Embryonic facial prominence (tissue), 1 donor: ENCODE results near the gene FREM2.

Experiments used
- DNase-seq: peaks from one replicate; pipeline ENCODE4 v3.0.0-alpha.2; 2016; ENCODE audit errors: extremely low spot score

FREM2 gene

DNA sequence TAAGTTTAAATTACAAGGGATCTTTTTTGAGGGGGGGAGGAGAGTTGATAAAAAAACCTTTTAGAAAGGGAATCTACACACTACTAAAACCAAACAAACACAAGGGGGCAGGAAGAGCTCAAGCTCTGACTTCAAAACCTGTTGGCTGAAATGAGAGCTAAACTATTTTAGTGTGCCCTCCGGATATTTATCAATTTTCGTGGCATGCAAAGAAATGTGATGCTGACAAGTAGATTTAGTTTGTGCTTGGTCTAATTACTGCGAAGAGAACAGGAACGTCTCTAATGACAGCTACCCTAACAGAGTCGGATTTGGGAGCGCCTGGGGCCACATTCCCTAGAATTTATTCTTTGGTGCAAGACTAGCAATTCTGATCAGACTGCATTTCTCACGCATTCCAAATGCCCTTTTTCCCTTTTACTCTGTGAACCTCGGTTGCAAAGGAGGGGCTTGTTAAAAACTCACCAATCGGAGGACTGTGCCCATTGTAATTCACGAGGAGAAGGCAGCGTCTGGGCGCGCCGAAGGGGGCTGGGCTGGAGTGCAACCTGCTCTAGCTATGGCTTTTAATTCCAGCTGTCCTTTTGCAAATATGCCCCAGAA, 802 bp upstream of the FREM2 start:
- peak; percentile 38 for DNase-seq

DNA sequence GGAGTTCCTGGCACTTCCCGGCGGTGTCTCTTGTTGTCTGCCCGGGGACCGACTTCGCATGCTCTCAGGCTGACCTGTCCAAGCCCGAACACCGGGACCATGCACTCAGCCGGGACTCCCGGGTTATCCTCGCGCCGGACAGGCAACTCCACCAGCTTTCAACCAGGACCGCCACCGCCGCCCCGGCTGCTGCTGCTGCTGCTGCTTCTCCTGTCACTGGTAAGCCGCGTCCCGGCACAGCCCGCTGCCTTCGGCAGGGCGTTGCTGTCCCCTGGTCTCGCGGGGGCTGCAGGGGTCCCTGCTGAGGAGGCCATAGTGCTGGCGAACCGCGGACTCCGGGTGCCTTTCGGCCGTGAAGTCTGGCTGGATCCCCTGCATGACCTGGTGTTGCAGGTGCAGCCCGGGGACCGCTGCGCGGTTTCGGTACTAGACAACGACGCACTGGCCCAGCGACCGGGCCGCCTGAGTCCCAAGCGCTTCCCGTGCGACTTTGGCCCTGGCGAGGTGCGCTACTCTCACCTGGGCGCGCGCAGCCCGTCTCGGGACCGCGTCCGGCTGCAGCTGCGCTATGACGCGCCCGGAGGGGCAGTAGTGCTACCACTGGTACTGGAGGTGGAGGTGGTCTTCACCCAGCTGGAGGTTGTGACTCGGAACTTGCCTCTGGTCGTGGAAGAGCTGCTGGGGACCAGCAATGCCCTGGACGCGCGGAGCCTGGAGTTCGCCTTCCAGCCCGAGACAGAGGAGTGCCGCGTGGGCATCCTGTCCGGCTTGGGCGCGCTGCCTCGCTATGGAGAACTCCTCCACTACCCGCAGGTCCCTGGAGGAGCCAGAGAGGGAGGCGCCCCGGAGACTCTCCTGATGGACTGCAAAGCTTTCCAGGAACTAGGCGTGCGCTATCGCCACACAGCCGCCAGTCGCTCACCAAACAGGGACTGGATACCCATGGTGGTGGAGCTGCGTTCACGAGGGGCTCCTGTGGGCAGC, 661 bp downstream of the FREM2 start:
- DNase-seq, result no peak

DNA sequence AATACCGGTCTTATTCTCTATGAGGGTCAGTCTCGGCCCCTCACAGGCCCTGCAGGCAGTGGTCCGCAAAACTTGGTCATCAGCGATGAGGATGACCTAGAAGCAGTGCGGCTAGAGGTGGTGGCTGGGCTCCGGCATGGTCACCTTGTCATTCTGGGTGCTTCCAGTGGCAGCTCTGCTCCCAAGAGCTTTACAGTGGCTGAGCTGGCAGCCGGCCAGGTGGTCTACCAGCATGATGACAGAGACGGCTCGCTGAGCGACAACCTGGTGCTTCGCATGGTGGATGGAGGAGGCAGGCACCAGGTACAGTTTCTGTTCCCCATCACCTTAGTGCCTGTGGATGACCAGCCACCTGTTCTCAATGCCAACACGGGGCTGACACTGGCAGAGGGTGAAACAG, 1.8 kb downstream of the FREM2 start:
- DNase-seq, result no peak

DNA sequence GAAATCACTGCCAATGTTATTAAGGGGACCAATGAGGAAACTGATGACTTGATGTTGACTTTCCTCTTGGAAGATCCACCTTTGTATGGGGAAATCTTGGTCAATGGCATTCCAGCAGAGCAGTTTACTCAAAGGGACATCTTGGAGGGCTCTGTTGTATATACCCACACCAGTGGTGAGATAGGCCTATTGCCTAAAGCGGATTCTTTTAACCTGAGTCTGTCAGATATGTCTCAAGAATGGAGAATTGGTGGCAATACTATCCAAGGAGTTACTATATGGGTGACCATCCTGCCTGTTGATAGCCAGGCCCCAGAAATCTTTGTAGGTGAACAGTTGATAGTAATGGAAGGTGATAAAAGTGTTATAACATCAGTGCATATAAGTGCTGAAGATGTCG, 3.4 kb downstream of the FREM2 start:
- DNase-seq, result no peak

DNA sequence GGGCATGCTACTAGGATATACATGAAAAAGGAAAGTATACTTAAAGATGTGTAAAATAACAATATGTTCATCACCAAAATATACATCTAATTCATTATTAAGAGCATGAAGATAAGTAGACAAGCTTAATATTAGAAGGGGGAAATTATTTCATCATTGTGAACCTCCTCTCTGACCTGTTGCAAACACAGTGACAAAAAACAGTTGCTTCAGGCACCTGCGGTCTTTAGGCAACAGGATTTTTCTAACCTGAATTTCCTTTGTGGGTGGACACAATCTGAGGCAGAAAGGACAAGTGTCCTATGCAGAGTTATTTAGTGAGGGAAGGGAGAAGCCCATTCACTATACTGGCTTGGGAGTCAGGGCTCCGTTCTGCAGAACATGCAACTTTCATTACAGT, 6.3 kb downstream of the FREM2 start:
- DNase-seq, result no peak

DNA sequence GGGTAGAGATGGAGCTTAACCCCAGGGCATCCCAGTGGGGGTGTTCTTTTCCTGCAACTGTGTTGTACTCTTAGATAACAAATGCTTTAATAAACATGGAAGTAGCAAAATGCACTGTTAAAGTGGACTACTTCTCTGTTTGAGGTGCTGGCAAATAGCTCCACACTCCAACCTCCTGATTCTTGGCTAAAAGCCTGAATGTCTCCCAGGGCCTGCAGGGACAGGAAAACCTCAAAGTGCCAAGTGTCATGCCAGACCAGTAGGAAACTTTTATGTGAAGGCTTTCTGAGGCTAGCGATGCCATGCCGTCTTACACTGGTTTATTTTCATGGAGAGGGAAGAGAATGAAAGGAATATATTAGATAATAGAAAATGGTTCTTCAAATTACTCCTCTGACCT, 6.8 kb downstream of the FREM2 start:
- no peak for DNase-seq

DNA sequence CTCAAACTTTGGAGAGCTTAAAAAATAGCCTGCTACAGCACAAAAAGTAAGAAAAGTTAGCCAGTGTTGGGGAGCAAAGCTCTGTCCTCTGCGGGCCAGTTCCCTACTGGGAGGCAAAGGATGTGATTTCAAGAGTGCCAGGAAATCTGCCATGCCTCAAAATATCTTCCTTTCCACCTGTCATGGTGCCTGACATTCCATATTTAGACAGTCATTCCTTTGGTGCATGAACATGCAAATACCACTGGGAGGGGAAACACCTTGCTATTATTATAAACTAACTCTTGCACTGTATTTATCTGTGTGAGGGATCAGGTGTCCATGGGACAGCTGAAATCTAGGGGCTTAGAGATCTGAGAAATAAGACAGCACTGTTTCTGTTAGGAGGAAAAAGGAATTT, 10.3 kb downstream of the FREM2 start:
- DNase-seq, result no peak

DNA sequence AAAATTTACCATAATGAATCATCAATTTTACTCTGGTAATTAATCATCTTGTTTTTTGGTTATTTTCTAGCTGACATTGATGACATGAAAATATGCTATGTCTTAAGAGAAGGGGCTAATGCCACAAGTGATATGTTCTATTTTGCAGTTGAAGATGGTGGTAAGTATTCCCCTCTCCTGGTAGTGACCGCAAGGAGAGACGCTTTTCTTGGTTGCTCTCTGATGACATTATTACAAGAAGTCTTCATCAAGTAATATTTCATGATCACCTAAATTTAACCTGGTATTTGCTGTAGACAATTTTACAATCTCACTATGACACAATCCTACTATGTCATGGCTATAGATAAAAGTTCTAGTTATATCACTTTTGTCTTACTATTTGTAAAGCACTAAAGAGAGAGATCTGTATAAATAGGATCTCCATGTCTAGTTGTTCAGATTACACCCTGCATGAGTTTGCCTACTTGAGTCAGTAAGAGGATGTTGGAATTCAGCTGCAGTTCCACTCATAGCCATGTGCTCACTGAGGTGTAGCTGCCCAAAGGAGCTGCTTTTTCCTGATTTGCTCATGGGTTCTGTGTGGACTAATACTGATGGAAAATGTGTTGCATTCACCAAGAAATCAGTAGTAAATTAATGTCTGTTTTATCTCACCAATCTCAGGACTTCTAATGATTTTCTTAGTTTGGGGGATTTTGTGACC, 10.9 kb downstream of the FREM2 start:
- no peak for DNase-seq

DNA sequence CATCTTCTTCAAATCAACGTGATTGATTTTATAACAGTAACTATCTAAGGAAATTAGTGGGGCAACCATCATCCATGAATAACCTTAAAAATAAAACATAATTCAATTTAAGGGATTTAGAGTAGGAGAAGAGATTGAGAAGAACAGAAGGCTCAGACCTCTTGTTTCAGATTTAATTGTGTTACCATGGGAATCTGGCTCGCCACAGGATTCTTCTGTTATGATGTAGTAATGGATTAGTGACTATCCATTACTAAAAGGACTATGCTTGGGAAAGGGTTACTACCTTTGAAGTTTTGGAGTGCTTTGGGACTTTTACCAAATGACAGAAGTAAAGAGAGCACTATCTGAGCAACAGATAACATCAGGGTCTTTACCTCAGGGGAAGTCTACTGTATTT, 13.2 kb downstream of the FREM2 start:
- no peak for DNase-seq

DNA sequence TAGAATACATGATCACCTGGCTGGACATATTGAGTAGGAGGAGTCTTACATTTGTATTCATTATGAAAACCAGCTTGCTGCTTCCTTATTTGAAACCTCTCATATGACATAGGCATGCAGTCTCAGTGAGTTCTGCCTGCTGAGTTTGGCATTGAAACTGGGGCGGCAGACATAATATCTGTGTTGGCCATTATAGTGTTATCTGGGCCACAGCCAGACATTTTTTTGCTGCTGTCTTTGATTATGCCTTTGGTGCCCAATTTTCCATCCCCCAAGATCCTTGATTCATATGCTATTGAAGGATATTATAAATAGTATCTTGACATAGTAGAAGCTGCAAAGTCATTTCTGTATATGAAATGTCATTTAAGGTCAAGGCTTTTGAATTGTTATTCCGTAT, 15.8 kb downstream of the FREM2 start:
- DNase-seq, result no peak

DNA sequence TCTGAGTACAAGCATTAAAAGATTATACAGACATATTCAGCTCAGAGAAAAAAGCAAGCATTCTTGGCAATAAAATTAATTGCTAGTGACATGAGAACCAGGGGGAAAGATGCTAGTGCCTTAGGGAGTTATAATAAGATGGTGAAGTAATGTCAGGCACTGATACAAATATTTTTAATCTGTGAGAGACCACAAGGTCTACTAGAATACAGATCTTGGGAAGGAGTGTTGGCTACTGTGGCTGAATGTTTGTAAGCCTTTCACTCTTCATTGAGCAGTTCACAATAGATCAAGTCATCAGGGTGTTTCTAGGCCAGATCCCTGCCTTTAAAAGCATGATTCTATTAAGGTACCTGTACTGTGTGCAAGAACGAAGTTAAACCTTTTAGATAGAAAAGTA, 16.4 kb downstream of the FREM2 start:
- DNase-seq, result no peak

DNA sequence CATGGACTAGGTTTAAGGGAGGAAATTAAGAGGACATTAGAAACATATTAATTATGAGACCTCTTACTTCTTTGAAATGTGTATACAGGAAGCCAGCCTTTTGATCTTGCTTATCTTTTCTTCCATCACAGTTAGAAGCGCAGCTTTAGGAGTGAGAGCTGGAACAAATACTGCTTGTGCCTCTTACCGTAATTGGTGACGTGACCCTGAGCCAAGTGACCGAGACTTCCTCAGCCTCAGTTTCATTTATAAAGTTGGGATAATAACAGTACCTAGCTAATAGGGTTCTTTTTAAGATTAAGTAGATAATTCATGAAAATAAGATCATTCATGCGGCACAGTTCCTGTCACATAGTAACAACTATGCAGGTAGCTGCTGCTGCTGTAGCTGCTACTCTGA, 18.5 kb downstream of the FREM2 start:
- no peak for DNase-seq

DNA sequence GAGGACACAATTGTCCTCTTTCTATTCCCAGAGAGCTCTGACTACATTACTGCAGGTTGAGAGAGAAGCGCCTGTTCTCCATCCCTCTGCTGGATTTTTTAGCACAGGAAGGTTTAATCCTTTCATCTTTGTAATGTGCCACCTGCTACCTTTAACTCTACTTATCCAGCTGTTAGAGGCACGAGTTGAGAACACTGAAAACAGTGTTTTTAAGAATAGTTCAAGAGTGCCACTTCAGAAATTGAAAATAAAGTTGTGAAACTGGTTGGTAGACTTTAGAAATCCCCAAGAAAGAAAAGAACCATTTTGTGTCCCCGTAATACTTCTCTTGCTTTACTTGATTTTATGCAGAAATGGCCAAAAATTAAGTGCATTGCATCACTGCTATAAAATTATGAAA, 20.6 kb downstream of the FREM2 start:
- DNase-seq, result no peak

DNA sequence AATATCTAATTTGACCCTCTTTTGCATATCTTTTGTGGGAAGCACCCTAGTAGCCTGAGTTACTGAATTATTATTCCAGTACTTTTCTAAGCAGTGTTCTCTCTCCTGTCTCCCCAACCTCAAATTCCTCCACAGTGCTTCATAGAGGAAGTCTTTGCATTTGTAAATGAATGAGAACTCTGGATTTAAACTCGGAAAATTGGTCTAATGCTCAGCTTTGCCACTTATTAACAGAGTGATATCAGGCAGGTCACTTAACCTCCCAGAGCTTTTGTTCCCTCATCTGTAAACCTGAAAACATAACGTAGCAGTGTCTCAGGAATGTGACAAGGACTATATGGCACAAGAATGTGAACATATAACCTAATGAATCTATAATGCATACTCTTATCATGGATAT, 26.2 kb downstream of the FREM2 start:
- no peak for DNase-seq

DNA sequence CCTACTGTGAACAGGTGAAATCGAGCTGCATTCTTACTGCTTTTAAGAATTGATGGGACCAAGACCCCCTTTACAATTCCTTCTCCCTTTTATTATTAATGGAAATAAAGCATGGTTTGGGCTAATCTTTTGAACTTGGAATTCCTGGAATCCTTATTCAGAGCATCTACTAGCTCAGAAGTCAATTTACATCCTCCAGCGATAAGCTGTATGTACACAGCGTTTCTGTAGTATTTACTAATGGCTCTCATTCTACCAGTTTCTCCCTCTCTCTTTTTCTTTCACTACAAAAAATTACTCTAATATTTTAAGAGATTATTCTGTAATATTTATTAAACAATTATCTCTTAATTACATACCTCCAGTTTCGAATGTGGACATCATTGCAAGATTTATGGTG, 31.5 kb downstream of the FREM2 start:
- DNase-seq, result no peak

DNA sequence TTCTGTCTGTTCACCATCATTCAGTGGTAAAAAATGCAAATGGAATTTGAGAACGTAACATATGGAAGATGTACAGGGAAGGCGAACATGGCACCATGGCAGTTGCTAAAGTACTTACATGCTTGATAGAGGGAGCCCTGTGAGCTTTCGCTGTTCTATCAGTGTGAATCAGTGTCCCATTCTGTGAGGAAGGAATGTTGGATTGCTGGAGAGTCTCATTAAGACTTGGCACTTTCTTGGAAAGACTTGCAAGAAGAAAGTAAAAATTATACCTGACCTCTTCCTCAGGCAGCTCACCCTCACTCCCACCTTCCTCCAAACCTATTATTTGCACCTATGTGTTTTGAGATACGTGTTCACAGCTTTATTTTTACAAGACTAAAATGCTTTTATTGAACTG, 43.5 kb downstream of the FREM2 start:
- no peak for DNase-seq

DNA sequence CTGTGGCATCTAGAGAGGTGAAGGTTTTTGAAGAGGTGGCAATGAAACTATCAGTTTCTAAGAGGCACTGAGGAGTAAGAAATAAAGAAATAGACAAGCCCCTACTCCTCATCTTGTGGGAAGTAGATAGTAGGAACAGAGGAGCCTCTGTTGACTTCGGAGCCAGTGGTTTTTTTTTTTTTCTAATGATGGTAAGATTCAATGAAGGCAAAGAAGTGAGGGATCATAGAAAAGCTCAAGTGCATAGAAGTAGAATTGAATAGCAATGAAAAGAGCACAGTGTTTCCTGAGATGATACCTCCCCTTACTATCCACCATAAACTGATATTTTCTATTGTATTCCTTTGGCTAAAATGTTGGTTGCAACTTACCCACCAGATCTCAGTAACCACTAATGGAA, 46.3 kb downstream of the FREM2 start:
- no peak for DNase-seq

DNA sequence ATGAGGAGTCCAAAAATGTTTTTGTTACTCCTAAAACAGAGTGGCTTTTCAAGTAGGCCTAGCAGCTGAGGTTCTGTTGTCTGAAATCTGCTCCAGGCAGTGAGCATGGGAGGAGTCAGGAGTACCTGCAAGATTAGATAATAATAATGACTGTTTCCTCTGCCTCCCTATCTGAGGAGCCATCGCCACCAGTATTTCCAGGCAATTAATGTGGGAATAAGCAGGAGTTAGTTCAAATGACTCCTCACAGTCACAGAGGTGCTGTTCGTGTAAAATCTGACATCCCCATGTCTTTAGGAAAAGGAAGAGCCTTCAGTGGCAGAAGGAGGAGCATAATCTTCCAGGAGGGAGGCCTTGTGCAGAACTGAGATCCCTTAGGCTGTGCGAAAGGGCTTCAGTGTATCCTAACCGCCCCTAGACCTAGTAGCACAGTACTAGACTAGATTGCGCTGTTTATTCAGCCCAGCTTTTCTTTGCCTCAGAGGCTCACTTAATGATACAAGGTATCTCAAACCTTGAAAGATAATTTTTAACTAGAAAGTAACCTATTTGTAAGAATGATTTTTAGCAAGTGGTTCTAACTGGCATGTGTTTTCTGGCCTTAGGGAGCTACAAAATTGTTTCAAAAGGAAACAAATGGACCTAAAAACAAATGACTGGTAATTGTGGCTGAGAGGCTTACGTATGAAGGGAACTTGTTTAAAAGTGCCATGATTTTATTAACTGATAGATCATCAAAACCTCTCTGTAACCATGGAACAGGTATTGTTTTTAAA, 49.0 kb downstream of the FREM2 start:
- DNase-seq, result no peak

DNA sequence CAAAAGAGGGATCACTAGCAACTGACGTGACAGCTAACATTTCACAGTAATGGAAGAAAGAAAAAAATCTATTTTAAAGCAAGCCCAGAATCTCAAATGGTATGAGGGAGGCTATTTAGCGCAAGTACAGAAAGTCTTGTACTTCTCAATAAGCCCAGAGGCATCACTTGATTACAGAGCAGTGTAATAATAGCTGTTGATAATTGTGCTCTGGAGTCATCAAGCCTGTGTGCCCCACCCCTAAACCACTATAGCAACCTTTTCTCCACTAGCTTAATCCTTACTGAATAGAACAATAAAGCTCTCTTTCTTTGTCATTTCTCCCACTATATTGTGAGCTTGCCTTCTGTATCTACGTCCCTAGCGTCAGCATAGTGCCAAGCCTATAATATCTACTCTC, 56.6 kb downstream of the FREM2 start:
- DNase-seq, result no peak

DNA sequence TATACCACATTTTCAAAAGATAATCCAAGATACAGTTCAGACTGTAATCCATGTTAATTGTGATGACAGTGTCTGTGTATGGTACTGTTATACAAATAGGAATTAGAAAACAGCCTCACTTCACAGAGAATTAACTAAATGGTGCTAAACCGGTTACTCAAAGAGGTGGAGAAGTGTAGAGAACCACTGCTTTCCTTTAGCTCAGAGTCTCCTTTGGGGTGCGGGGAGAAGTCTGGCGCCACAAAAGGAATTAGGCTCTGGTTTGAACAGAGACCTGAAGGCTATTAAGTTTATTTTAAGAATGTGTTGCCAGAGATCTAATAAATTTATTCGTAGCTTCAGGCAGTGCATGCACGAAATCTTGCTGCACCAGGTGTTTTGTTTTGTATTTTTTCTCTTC, 65.8 kb downstream of the FREM2 start:
- DNase-seq, result no peak

DNA sequence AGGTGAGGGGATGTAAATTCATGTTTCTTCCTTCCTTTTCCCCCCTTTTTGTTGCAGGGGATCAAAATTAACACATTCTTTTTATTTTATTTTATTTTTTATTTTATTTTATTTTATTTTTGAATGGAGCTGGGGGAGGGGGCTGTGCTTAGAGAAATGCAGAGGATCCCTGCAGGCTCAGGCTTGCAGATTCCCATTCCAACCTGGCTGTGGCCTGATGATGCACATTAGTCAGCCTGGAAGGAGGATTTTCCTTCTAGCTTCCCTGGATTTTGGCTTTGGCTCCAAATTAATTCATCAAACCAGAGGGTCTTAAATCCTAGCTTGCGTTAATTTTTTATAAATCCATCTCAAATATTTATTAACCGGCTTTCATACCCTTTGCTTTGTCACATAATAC, 67.0 kb downstream of the FREM2 start:
- DNase-seq, result no peak

DNA sequence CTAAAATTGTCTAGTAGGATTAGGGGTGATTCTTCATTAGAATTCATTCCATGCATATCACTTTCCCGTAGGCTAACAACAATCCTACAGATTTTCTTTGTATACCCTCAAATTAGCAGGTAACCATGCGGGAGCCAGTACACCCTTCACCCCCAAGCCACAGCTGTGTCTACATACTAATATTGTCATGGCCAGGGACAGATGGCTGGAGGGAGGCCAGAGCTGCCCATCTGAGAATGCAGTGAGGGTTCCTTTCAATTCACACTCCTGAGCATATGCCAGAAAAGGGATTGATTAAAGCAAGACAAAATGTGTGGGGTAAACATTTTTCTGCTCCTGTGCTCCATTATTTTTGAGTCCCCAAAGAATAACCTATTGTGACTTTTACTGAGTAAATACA, 68.9 kb downstream of the FREM2 start:
- no peak for DNase-seq
